Breast epithelium (tissue), 3 donors: Measurements from ENCODE around the gene GCNA.

ENCODE experiments used
- POLR2A ChIP-seq: fragments of 450-650 bp; IDR thresholded peaks from one replicate; pipeline ENCODE4 v1.6.1; 2016; ENCODE audit warnings: antibody characterized with exemption, mild to moderate bottlenecking, moderate library complexity
- TF ChIP-seq, protein P1 (sequence below), 3 donors: fragments of 450-650 bp; IDR thresholded peaks; one replicate each; pipeline ENCODE4 v1.5.1; 2016 to 2017; ENCODE audit warnings: antibody characterized with exemption in 3 of 3, mild to moderate bottlenecking in 3 of 3, moderate library complexity in 3 of 3

GRCh38 chrX:71619193-71619592 is 41.0 kb downstream of the GCNA start:
- TF ChIP-seq, protein P1, sequence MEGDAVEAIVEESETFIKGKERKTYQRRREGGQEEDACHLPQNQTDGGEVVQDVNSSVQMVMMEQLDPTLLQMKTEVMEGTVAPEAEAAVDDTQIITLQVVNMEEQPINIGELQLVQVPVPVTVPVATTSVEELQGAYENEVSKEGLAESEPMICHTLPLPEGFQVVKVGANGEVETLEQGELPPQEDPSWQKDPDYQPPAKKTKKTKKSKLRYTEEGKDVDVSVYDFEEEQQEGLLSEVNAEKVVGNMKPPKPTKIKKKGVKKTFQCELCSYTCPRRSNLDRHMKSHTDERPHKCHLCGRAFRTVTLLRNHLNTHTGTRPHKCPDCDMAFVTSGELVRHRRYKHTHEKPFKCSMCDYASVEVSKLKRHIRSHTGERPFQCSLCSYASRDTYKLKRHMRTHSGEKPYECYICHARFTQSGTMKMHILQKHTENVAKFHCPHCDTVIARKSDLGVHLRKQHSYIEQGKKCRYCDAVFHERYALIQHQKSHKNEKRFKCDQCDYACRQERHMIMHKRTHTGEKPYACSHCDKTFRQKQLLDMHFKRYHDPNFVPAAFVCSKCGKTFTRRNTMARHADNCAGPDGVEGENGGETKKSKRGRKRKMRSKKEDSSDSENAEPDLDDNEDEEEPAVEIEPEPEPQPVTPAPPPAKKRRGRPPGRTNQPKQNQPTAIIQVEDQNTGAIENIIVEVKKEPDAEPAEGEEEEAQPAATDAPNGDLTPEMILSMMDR (IDR thresholded peaks at IDR 0.05): no peak
- no peak for TF ChIP-seq POLR2A
